22Rv1 (cell line): ENCODE data around the gene TP53TG5.
"Not testable (repeated sequence)": the region's sequence is repeated elsewhere in the genome, so short reads cannot be mapped to it uniquely, and the experiment has no call there.

ENCODE experiments used
- H3K27ac ChIP-seq: fragments of 450-650 bp; 2 replicates; pipeline ENCODE4 v1.5.1; 2017
- ZFX ChIP-seq: fragments of 450-650 bp; IDR thresholded peaks from 2 replicates; pipeline ENCODE4 v1.6.1; 2017; ENCODE audit warnings: antibody characterized with exemption, borderline replicate concordance
- TF ChIP-seq, protein P1 (sequence below): fragments of 450-650 bp; IDR thresholded peaks from 2 replicates; pipeline ENCODE4 v1.5.1; 2017; ENCODE audit warnings: mild to moderate bottlenecking

The TP53TG5 gene

DNA sequence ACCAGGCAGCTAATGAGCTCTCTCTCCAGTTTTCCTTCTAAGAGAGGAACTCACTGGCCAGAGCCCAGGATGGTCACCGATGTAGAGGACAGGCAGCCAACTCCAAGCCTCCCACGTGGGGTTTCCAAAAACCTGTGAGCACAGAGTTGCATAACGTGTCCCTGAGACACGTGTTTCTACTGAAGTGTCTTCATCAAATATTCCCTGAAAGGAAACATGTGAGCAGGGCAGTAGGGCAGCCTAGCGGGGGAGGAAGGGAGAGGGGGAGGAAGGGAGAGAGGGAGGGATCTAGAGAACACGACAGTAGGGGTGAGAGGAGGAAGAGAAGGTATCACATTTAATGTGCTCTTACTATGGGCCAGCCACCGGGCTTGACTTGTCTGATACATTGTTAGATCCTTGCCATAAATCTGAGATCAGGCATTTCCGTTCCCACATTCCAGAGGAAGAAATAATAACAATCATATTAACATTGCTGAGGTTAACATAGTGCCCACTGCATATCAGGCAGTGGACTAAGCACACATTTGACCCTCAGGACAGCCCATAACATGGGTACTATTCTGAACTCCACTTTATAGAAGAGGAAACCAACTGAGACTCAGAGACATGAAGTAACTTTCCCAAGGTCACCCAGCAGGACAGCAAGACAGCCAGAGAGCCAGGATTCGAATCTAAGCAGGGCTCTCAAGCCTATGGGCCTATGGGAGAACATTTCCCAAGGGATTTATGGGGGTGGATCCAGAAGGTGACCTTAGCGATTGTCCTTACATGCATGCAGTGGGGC lies 19.6 kb downstream of the TP53TG5 start:
- TF ChIP-seq, protein P1, sequence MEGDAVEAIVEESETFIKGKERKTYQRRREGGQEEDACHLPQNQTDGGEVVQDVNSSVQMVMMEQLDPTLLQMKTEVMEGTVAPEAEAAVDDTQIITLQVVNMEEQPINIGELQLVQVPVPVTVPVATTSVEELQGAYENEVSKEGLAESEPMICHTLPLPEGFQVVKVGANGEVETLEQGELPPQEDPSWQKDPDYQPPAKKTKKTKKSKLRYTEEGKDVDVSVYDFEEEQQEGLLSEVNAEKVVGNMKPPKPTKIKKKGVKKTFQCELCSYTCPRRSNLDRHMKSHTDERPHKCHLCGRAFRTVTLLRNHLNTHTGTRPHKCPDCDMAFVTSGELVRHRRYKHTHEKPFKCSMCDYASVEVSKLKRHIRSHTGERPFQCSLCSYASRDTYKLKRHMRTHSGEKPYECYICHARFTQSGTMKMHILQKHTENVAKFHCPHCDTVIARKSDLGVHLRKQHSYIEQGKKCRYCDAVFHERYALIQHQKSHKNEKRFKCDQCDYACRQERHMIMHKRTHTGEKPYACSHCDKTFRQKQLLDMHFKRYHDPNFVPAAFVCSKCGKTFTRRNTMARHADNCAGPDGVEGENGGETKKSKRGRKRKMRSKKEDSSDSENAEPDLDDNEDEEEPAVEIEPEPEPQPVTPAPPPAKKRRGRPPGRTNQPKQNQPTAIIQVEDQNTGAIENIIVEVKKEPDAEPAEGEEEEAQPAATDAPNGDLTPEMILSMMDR: no peak
- TF ChIP-seq ZFX: no peak
- no peak overlapping the region for H3K27ac ChIP-seq

DNA sequence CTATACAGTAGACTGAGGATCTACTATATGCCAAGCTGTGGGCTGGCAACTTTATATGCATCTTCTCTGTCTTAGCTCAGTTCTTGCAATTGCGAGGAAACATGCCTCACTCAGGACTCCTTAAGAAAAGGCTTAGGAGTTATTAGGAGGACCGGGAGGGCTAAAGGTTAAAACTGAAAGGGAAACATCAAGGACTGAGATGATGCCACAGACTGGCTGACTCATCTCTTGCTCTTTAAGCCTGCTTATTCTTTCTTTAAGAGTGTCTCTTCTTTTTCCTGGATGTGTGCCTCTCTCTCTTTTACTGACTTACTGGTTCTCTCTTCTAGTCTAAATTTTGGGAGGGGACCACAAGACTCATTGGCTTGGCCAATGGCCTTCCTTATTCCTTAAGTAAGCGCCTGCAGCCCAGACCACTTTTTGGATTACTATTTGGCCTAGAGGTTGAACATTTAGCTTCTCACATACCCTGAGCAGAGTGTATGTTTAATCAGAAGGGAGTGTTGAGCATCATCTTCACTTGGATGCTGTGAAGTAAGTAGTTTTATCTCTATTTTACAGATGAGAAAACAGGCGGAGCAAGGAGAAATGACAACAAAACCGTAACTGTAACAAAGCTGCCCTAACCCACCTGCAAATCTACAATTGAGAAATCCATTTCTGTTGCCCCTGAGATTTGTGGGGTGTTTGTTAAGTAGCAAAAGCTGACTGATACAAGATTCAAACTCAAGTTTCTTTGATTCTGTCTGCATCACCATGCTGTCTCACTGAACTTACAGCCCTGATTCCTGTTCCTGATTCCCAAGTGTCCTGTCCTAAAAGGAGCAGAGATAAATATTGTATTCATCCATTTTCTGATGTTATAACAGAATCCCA lies 22.7 kb downstream of the TP53TG5 start:
- H3K27ac ChIP-seq: no peak overlapping the region
- TF ChIP-seq, protein P1: no peak

DNA sequence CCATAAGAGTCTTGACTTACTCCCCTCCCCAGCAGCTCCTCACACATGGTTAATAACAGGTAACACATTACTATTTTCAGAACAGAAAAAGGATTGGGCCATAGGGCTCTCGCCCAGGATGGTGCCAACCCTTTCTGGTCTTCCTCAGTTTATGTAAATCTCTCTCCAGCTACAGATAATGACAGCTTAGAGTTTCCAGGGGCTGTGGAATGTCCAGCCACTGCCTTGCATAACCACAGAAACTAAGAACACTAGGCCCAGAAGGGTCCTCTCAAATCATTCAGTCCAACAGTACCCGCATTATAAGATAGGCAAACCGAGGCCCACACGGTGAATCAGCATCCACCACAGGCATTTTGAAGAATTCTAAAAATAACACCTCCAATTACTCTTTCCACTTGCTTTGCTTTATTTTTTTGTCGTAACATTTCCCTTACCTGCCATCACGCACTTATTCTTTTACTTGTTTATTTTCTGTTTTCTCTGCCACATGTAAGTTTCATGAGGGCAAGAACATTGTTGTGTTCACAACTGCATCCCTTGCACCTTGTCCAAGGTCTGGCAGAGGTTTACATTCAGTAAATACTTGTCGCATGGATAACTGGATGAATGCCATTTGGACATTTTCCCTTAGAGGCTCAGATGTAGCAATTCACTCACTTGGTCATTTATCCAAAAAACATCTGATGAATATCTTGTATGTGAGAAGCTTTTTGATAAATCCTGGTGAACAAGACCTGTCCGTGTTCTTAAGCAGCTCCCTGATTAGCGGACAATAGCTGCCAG lies 23.5 kb downstream of the TP53TG5 start:
- H3K27ac ChIP-seq: no peak overlapping the region

DNA sequence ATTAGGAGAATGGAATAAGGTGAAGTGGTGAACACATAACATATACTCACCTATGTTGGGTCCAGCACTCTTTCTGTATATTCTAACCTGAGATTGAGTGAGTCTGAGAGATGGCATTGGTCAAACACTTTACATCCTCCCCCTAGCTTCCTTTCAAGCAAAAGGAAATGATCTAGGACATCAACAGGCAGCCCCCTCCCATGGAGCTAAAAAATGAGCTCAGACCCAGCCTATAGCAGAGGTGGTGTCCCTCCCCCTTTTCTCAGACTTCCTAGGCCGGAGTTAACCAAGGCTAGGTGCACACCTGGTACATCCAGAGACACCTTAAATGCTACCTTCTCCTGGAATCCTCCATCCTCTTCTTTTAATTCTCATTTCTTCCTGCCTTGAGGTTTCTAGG lies 24.4 kb downstream of the TP53TG5 start:
- no peak for TF ChIP-seq ZFX
- TF ChIP-seq, protein P1: no peak
- H3K27ac ChIP-seq: no peak overlapping the region

More for the DNA sequence above, 23.5 kb downstream of the TP53TG5 start:
- no peak for TF ChIP-seq ZFX
- TF ChIP-seq, protein P1: no peak

DNA sequence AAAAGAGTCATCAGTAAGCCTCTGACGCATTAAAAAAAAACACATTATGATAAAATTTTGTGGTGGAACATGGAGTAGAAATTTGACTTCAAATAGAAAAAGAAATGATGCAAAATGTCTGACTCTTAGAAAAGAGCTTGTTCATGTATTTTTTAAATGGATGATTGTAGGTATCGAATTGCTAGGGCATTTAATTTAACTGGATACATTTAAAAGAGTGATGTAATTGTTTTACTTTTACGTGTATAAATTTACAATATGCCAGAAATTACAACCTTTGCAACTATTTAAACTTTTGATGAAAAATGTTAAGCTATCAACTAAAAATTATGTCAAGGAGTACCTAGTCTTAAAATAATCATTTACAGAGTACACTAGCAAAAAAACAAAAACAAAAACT lies 25.4 kb downstream of the TP53TG5 start:
- H3K27ac ChIP-seq: no peak overlapping the region
- TF ChIP-seq, protein P1: no peak
- TF ChIP-seq ZFX: no peak

DNA sequence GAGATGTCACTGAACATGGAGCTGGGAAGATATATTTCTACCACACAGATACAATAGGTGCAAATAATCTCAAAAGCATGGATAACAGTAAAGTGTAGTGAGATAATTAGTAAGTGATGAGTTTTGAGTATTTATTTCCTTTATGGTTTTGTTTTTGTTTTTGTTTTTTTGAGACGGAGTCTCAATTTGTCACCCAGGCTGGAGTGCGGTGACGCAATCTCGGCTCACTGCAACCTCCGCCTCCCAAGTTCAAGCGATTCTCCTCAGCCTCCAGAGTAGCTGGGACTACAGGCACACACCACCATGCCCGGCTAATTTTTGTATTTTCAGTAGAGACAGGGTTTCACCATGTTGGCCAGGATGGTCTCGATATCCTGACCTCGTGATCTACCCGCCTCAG lies 27.3 kb downstream of the TP53TG5 start:
- H3K27ac ChIP-seq: not testable (repeated sequence)

DNA sequence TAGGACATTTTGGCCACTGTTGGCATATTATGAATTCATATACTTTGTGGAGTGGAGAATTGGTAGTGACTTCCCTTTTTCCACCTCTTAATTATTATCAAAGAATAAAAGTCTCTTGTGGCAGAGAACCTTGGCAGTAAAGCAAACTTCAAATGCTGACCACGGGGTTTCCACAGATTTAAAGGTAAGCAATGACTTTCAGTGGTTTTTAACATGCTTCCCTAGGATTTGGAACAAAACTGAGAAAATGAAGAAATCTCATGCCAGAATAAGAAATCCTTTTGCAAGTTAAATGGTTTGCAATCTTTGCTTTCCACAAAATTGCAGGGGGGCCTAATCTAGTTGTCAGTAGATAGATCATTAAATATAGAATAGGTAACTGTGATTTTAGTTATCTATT lies 27.9 kb downstream of the TP53TG5 start:
- H3K27ac ChIP-seq: no peak overlapping the region
- TF ChIP-seq ZFX: no peak
- TF ChIP-seq, protein P1: no peak
